SU-DHL-6 (cell line): ENCODE measurements around the gene GNG7.

ENCODE experiments used
- H2AFZ ChIP-seq: fragments of 200-600 bp; sonication (generic); 2 replicates; pipeline ENCODE4 v1.6.1; 2014; ENCODE audit warnings: low read depth, mild to moderate bottlenecking, moderate library complexity, mixed read lengths, antibody characterized with exemption, low read length; ENCODE audit not compliant: severe bottlenecking
- H3F3A ChIP-seq: fragments of 200-600 bp; shearing (Covaris generic); 2 replicates; pipeline ENCODE4 v1.6.0; 2016; ENCODE audit warnings: antibody characterized with exemption, mild to moderate bottlenecking; ENCODE audit not compliant: insufficient read depth
- H3K27ac ChIP-seq: fragments of 200-600 bp; sonication (generic); 2 replicates; pipeline ENCODE4 v1.5.1; 2016; ENCODE audit warnings: low read depth, mild to moderate bottlenecking, low read length, moderate library complexity, mixed read lengths
- H3K27me3 ChIP-seq: fragments of 200-600 bp; sonication (generic), shearing (Covaris generic); 2 replicates; pipeline ENCODE4 v1.6.0; 2014; ENCODE audit warnings: mild to moderate bottlenecking, low read length
- H3K36me3 ChIP-seq: fragments of 200-600 bp; sonication (generic); 2 replicates; pipeline ENCODE4 v1.6.1; 2014; ENCODE audit warnings: mild to moderate bottlenecking, low read length, mixed read lengths
- H3K4me2 ChIP-seq: fragments of 300-600, 200-600 bp; shearing (Covaris generic), sonication (generic); 2 replicates; pipeline ENCODE4 v1.6.0; 2014; ENCODE audit warnings: low read length, low read depth, mild to moderate bottlenecking; ENCODE audit not compliant: poor library complexity, severe bottlenecking
- H3K4me3 ChIP-seq: fragments of 200-600 bp; sonication (generic); 2 replicates; pipeline ENCODE4 v1.5.1; 2014; ENCODE audit warnings: antibody characterized with exemption, low read length, mild to moderate bottlenecking, mixed read lengths; ENCODE audit not compliant: insufficient read depth, poor library complexity, severe bottlenecking
- H3K79me2 ChIP-seq: fragments of 200-600 bp; sonication (generic); 2 replicates; pipeline ENCODE4 v1.6.1; 2014; ENCODE audit warnings: mild to moderate bottlenecking, low read length, moderate library complexity; ENCODE audit not compliant: insufficient read depth
- H3K9ac ChIP-seq: fragments of 200-600 bp; sonication (generic); 2 replicates; pipeline ENCODE4 v1.7.0; 2014; ENCODE audit warnings: mild to moderate bottlenecking, low read length
- H3K9me2 ChIP-seq: fragments of 200-600 bp; sonication (generic); replicated peaks from 2 replicates; pipeline ENCODE4 v1.6.1; 2014; ENCODE audit warnings: low read length; ENCODE audit not compliant: insufficient read depth
- H3K9me3 ChIP-seq: fragments of 200-600 bp; sonication (generic); 2 replicates; pipeline ENCODE4 v1.6.1; 2014; ENCODE audit warnings: low read length, mixed read lengths; ENCODE audit not compliant: insufficient read depth
- H4K20me1 ChIP-seq: fragments of 200-600 bp; sonication (generic); 2 replicates; pipeline ENCODE4 v1.6.1; 2014; ENCODE audit warnings: low read depth, mild to moderate bottlenecking, antibody characterized with exemption, low read length, moderate library complexity, mixed read lengths
- CTCF ChIP-seq: fragments of 200-600 bp; sonication (generic); IDR thresholded peaks from one replicate; pipeline ENCODE4 v1.5.1; 2017; ENCODE audit warnings: antibody characterized with exemption, mild to moderate bottlenecking, low read length, moderate library complexity; ENCODE audit not compliant: insufficient read depth, poor library complexity, severe bottlenecking
- EZH2phosphoT487 ChIP-seq: fragments of 200-600 bp; sonication (generic), shearing (Covaris generic); conservative IDR thresholded peaks from 2 replicates; pipeline ENCODE4 v1.6.1; 2018; ENCODE audit warnings: mild to moderate bottlenecking, antibody characterized with exemption, low read length, moderate library complexity, mixed read lengths

Gene GNG7

GRCh38 chr19:2661615-2662014 lies 40.9 kb downstream of the GNG7 start:
- TF ChIP-seq EZH2phosphoT487 (no peak), CTCF (peak; percentile 25)
- Histone ChIP-seq H3K27me3 (no peaks in the 10 kb centered on the region), H3K9me3 (no peaks in the 10 kb centered on the region), H3K36me3 (no peaks in the 10 kb centered on the region), H3K79me2 (no peaks in the 10 kb centered on the region), H4K20me1 (no peaks in the 10 kb centered on the region), H3K4me2 (no peak overlapping the region), H2AFZ (no peak overlapping the region), H3K4me3 (no peak overlapping the region), H3K27ac (no peak overlapping the region), H3F3A (peaks cover 5% of the 10 kb centered on the region), H3K9me2 (no peaks in the 10 kb centered on the region), H3K9ac (no peak overlapping the region)

- Histone ChIP-seq H3K27me3 (no peaks in the 10 kb centered on the region), H3K9me3 (no peaks in the 10 kb centered on the region), H3K79me2 (no peaks in the 10 kb centered on the region), H3F3A (peaks cover 5% of the 10 kb centered on the region), H3K4me2 (no peak overlapping the region), H3K27ac (no peak overlapping the region), H4K20me1 (no peaks in the 10 kb centered on the region), H2AFZ (no peak overlapping the region), H3K9ac (no peak overlapping the region), H3K4me3 (no peak overlapping the region), H3K9me2 (no peaks in the 10 kb centered on the region), H3K36me3 (no peaks in the 10 kb centered on the region)
- TF ChIP-seq CTCF (no peak), EZH2phosphoT487 (no peak)
Observed at GRCh38 chr19:2659856-2660432, 42.5 kb downstream of the GNG7 start.

GRCh38 chr19:2656533-2656932 lies 46.0 kb downstream of the GNG7 start:
- H3K27ac ChIP-seq, result no peak overlapping the region
- no peak overlapping the region for H3K4me2 ChIP-seq
- no peak overlapping the region for H3K4me3 ChIP-seq
- TF ChIP-seq EZH2phosphoT487, result no peak
- TF ChIP-seq CTCF, result no peak
- no peaks in the 10 kb centered on the region for H3K79me2 ChIP-seq
- no peak overlapping the region for H3K9ac ChIP-seq
- H3K9me2 ChIP-seq, result no peaks in the 10 kb centered on the region
- H4K20me1 ChIP-seq, result no peaks in the 10 kb centered on the region
- H3F3A ChIP-seq, result no peaks in the 10 kb centered on the region
- H2AFZ ChIP-seq, result no peak overlapping the region
- H3K9me3 ChIP-seq, result no peaks in the 10 kb centered on the region
- H3K27me3 ChIP-seq, result no peaks in the 10 kb centered on the region
- H3K36me3 ChIP-seq, result no peaks in the 10 kb centered on the region
